H1 (cell line): ENCODE data around the gene HIPK2. TPM values are rescaled to one million over a fixed set of nuclear protein-coding genes. Genes with fewer than 3 reads are reported as not detected.

Experiments
- KDM4A ChIP-seq: IDR thresholded peaks from one replicate; pipeline ENCODE4 v1.7.1; 2012; ENCODE audit warnings: low read depth, mild to moderate bottlenecking, moderate library complexity, low read length, inconsistent platforms; ENCODE audit not compliant: severe bottlenecking
- SAP30 ChIP-seq: fragments of 300-600 bp; sonication (generic); IDR thresholded peaks from 2 replicates; pipeline ENCODE4 v1.7.1; 2012; ENCODE audit warnings: low read length, moderate library complexity, mild to moderate bottlenecking, inconsistent platforms; ENCODE audit not compliant: insufficient read depth, insufficient replicate concordance
- SIX5 ChIP-seq: IDR thresholded peaks from 2 replicates; pipeline ENCODE4 v1.6.1; 2011; ENCODE audit warnings: mild to moderate bottlenecking, low read depth, low read length
- SRF ChIP-seq: IDR thresholded peaks from 2 replicates; pipeline ENCODE4 v1.6.1; 2011; ENCODE audit warnings: mild to moderate bottlenecking, low read depth, low read length, moderate library complexity
- polyA plus RNA-seq, 7 experiments: library from polyadenylated mRNA; depleted of rRNA in 3 of 7; stranded (reverse) in 5 of 7; unstranded in 2 of 7; fragments of >200 nt in 5 of 7; fragments of 200-250 nt in 2 of 7; gene quantifications; 1 replicate in 5 of 7; 2 replicates in 1 of 7; 4 replicates in 1 of 7; pipeline versions ENCODE4 v1.2.1 to v1.2.3, GENCODE V29; 2011 to 2013; ENCODE audit warnings: missing spikeins in 2 of 7, mixed read lengths in 2 of 7
- total RNA-seq: library from RNA; stranded (reverse); fragmentation: NEBNext Ultra II Directional; extraction: Animal tissue kit (Norgen Biotek cat#: 25700); gene quantifications from 2 replicates; pipeline ENCODE4 v1.2.1, GENCODE V29; 2021
- TF ChIP-seq, protein P1 (sequence below), 3 experiments: IDR thresholded peaks; 1 replicate in 2 of 3; 2 replicates in 1 of 3; pipeline versions ENCODE4 v1.5.1 to v1.6.1; 2011; ENCODE audit warnings: low read length in 3 of 3, mild to moderate bottlenecking in 3 of 3, inconsistent platforms in 2 of 3, low read depth in 1 of 3, moderate library complexity in 1 of 3; ENCODE audit not compliant: insufficient read depth in 1 of 3; ENCODE audit errors: control extremely low read depth in 1 of 3
- TF ChIP-seq, protein P2 (sequence below): IDR thresholded peaks from 2 replicates; pipeline ENCODE4 v1.6.1; 2012; ENCODE audit warnings: inconsistent platforms

The HIPK2 gene
- total and polyA plus RNA-seq, 2 of the 8 experiments (the other 6 are each of a cell fraction or from before 2014, with no cell fraction given): 8.3 to 24.3 TPM

DNA sequence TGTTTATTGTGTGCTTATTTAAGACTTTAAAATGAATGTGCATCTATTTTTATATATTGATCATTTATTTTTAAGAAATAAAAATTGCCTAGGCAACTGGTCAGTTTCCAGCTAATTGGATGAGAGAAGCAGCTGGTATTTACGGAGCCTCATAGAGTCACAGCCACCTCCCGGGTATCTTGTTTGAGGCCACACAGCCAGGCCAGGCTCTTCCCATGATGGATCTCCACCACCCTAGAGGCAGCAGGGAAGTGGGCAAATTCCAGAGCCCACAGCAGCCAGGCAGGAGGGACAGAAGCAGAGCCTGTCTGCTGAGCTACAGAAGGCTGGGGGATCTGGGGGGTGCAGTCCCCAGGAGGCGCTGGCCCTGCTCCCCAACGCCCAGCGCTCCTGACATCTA, 192.8 kb downstream of the HIPK2 start (continued):
- TF ChIP-seq, protein P1, sequence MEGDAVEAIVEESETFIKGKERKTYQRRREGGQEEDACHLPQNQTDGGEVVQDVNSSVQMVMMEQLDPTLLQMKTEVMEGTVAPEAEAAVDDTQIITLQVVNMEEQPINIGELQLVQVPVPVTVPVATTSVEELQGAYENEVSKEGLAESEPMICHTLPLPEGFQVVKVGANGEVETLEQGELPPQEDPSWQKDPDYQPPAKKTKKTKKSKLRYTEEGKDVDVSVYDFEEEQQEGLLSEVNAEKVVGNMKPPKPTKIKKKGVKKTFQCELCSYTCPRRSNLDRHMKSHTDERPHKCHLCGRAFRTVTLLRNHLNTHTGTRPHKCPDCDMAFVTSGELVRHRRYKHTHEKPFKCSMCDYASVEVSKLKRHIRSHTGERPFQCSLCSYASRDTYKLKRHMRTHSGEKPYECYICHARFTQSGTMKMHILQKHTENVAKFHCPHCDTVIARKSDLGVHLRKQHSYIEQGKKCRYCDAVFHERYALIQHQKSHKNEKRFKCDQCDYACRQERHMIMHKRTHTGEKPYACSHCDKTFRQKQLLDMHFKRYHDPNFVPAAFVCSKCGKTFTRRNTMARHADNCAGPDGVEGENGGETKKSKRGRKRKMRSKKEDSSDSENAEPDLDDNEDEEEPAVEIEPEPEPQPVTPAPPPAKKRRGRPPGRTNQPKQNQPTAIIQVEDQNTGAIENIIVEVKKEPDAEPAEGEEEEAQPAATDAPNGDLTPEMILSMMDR (IDR thresholded peaks at IDR 0.05; ENCODE audit: control extremely low read depth in 1 of 3, insufficient read depth in 1 of 3, low read depth in 1 of 3, low read length in 3 of 3): no peak
- TF ChIP-seq KDM4A (no peak), SIX5 (no peak), SRF (no peak), SAP30 (no peak)
- TF ChIP-seq, protein P2, sequence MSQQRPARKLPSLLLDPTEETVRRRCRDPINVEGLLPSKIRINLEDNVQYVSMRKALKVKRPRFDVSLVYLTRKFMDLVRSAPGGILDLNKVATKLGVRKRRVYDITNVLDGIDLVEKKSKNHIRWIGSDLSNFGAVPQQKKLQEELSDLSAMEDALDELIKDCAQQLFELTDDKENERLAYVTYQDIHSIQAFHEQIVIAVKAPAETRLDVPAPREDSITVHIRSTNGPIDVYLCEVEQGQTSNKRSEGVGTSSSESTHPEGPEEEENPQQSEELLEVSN: no peak
